ENCODE data around the gene DMRT3. TPM values are rescaled to one million over a fixed set of nuclear protein-coding genes. Genes with fewer than 3 reads are reported as not detected.

The DMRT3 gene
- total and polyA plus RNA-seq, 2 of the 8 experiments (the other 6 are each of a cell fraction or from before 2014, with no cell fraction given) = not detected

GRCh38 chr9:1005043-1005667 is 28.7 kb downstream of the DMRT3 start (continued):
- TF ChIP-seq, protein P1, sequence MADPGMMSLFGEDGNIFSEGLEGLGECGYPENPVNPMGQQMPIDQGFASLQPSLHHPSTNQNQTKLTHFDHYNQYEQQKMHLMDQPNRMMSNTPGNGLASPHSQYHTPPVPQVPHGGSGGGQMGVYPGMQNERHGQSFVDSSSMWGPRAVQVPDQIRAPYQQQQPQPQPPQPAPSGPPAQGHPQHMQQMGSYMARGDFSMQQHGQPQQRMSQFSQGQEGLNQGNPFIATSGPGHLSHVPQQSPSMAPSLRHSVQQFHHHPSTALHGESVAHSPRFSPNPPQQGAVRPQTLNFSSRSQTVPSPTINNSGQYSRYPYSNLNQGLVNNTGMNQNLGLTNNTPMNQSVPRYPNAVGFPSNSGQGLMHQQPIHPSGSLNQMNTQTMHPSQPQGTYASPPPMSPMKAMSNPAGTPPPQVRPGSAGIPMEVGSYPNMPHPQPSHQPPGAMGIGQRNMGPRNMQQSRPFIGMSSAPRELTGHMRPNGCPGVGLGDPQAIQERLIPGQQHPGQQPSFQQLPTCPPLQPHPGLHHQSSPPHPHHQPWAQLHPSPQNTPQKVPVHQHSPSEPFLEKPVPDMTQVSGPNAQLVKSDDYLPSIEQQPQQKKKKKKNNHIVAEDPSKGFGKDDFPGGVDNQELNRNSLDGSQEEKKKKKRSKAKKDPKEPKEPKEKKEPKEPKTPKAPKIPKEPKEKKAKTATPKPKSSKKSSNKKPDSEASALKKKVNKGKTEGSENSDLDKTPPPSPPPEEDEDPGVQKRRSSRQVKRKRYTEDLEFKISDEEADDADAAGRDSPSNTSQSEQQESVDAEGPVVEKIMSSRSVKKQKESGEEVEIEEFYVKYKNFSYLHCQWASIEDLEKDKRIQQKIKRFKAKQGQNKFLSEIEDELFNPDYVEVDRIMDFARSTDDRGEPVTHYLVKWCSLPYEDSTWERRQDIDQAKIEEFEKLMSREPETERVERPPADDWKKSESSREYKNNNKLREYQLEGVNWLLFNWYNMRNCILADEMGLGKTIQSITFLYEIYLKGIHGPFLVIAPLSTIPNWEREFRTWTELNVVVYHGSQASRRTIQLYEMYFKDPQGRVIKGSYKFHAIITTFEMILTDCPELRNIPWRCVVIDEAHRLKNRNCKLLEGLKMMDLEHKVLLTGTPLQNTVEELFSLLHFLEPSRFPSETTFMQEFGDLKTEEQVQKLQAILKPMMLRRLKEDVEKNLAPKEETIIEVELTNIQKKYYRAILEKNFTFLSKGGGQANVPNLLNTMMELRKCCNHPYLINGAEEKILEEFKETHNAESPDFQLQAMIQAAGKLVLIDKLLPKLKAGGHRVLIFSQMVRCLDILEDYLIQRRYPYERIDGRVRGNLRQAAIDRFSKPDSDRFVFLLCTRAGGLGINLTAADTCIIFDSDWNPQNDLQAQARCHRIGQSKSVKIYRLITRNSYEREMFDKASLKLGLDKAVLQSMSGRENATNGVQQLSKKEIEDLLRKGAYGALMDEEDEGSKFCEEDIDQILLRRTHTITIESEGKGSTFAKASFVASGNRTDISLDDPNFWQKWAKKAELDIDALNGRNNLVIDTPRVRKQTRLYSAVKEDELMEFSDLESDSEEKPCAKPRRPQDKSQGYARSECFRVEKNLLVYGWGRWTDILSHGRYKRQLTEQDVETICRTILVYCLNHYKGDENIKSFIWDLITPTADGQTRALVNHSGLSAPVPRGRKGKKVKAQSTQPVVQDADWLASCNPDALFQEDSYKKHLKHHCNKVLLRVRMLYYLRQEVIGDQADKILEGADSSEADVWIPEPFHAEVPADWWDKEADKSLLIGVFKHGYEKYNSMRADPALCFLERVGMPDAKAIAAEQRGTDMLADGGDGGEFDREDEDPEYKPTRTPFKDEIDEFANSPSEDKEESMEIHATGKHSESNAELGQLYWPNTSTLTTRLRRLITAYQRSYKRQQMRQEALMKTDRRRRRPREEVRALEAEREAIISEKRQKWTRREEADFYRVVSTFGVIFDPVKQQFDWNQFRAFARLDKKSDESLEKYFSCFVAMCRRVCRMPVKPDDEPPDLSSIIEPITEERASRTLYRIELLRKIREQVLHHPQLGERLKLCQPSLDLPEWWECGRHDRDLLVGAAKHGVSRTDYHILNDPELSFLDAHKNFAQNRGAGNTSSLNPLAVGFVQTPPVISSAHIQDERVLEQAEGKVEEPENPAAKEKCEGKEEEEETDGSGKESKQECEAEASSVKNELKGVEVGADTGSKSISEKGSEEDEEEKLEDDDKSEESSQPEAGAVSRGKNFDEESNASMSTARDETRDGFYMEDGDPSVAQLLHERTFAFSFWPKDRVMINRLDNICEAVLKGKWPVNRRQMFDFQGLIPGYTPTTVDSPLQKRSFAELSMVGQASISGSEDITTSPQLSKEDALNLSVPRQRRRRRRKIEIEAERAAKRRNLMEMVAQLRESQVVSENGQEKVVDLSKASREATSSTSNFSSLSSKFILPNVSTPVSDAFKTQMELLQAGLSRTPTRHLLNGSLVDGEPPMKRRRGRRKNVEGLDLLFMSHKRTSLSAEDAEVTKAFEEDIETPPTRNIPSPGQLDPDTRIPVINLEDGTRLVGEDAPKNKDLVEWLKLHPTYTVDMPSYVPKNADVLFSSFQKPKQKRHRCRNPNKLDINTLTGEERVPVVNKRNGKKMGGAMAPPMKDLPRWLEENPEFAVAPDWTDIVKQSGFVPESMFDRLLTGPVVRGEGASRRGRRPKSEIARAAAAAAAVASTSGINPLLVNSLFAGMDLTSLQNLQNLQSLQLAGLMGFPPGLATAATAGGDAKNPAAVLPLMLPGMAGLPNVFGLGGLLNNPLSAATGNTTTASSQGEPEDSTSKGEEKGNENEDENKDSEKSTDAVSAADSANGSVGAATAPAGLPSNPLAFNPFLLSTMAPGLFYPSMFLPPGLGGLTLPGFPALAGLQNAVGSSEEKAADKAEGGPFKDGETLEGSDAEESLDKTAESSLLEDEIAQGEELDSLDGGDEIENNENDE (IDR thresholded peaks at IDR 0.05; ENCODE audit: insufficient replicate concordance, low read length) = no peak
- TF ChIP-seq RAD21 (IDR thresholded peaks at IDR 0.05 in 1 of 2, conservative IDR thresholded peaks at IDR 0.05 in 1 of 2; ENCODE audit: low read depth in 2 of 2, low read length in 2 of 2) (peak; percentile 70 to 78), BACH1 (IDR thresholded peaks at IDR 0.05; ENCODE audit: low read length) (peak; percentile 97), POLR2AphosphoS5 (IDR thresholded peaks at IDR 0.05; ENCODE audit: low read depth, low read length) (no peak), TAF7 (optimal IDR thresholded peaks at IDR 0.05; ENCODE audit: borderline replicate concordance, low read depth, low read length) (no peak), SP4 (IDR thresholded peaks at IDR 0.05; ENCODE audit: low read length) (no peak), YY1 (IDR thresholded peaks at IDR 0.05; ENCODE audit: low read depth, low read length) (no peak), MAFK (IDR thresholded peaks at IDR 0.05; ENCODE audit: low read depth, low read length) (peak; percentile 90), TEAD4 (IDR thresholded peaks at IDR 0.05; ENCODE audit: low read depth, low read length) (peak; percentile 74), RXRA (IDR thresholded peaks at IDR 0.05; ENCODE audit: insufficient read depth, low read depth, low read length) (no peak), CREB1 (IDR thresholded peaks at IDR 0.05) (peak; percentile 33; the same call in 1 of the 2 replicates), EZH2 (IDR thresholded peaks at IDR 0.05; ENCODE audit: low read depth, low read length, severe bottlenecking) (no peak)
